Stimulated activated CD4-positive, alpha-beta T cell treated with anti-CD3 and anti-CD28 coated beads, TNF-alpha, amount 100 ng/mL, for 4 hours (primary cell): ENCODE measurements around the gene PIP5K1C.

Experiments used
- DNase-seq, 3 experiments: peaks; one replicate each; pipeline ENCODE4 v3.0.0-alpha.2; 2020; ENCODE audit warnings: low read depth in 3 of 3

The PIP5K1C gene

GRCh38 chr19:3721887-3722442 lies 21.7 kb upstream of the PIP5K1C start:
- DNase-seq = no peak

GRCh38 chr19:3721131-3721886 lies 21.0 kb upstream of the PIP5K1C start:
- DNase-seq = peak; percentile 77 to 79 (median 79)

GRCh38 chr19:3720349-3720917 lies 20.2 kb upstream of the PIP5K1C start:
- DNase-seq = no peak

- no peak for DNase-seq
Observed at GRCh38 chr19:3719868-3720267, 19.6 kb upstream of the PIP5K1C start.

- no peak for DNase-seq
Observed at GRCh38 chr19:3716147-3716668, 15.9 kb upstream of the PIP5K1C start.

GRCh38 chr19:3712663-3713611 lies 12.7 kb upstream of the PIP5K1C start:
- DNase-seq = no peak

- no peak for DNase-seq
Observed at GRCh38 chr19:3710265-3710812, 10.1 kb upstream of the PIP5K1C start.

GRCh38 chr19:3708207-3708931 lies 8.1 kb upstream of the PIP5K1C start, which contains the start of gene TJP3:
TJP3 (plus strand) TSS chr19:3708384; CDS start chr19:3728433, 20,049 bp downstream.
- no peak for DNase-seq

- DNase-seq = no peak
Observed at GRCh38 chr19:3707868-3708206, 7.6 kb upstream of the PIP5K1C start.

GRCh38 chr19:3701200-3701599 lies 932 bp upstream of the PIP5K1C start:
- DNase-seq = no peak

- no peak for DNase-seq
Observed at GRCh38 chr19:3699741-3700241, 477 bp downstream of the PIP5K1C start.

GRCh38 chr19:3698974-3699740 lies 1.1 kb downstream of the PIP5K1C start:
- no peak for DNase-seq

- DNase-seq = no peak
Observed at GRCh38 chr19:3698386-3698950, 1.8 kb downstream of the PIP5K1C start.

GRCh38 chr19:3697671-3698385 lies 2.4 kb downstream of the PIP5K1C start:
- no peak for DNase-seq

GRCh38 chr19:3697094-3697493 lies 3.2 kb downstream of the PIP5K1C start:
- no peak for DNase-seq

- DNase-seq = no peak
Observed at GRCh38 chr19:3696660-3696995, 3.6 kb downstream of the PIP5K1C start.

- DNase-seq = no peak
Observed at GRCh38 chr19:3695986-3696659, 4.1 kb downstream of the PIP5K1C start.

GRCh38 chr19:3695124-3695733 lies 5.0 kb downstream of the PIP5K1C start:
- DNase-seq = no peak
